ENCODE results near the gene TTC21A.

Gene TTC21A

GRCh38 chr3:39128951-39129350 lies 21.5 kb downstream of the TTC21A start:
- no peak for DNase-seq (ENCODE audit: low read depth, low spot score)
- in situ Hi-C loops (cut with HindIII; ENCODE audit: low sequenced_read_pairs): no loop called here
- TF ChIP-seq, protein P1, sequence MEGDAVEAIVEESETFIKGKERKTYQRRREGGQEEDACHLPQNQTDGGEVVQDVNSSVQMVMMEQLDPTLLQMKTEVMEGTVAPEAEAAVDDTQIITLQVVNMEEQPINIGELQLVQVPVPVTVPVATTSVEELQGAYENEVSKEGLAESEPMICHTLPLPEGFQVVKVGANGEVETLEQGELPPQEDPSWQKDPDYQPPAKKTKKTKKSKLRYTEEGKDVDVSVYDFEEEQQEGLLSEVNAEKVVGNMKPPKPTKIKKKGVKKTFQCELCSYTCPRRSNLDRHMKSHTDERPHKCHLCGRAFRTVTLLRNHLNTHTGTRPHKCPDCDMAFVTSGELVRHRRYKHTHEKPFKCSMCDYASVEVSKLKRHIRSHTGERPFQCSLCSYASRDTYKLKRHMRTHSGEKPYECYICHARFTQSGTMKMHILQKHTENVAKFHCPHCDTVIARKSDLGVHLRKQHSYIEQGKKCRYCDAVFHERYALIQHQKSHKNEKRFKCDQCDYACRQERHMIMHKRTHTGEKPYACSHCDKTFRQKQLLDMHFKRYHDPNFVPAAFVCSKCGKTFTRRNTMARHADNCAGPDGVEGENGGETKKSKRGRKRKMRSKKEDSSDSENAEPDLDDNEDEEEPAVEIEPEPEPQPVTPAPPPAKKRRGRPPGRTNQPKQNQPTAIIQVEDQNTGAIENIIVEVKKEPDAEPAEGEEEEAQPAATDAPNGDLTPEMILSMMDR (IDR thresholded peaks at IDR 0.05; ENCODE audit: low read depth, low read length): no peak
- no peak overlapping the region for H3K4me3 ChIP-seq (ENCODE audit: low read depth, low read length)

DNA sequence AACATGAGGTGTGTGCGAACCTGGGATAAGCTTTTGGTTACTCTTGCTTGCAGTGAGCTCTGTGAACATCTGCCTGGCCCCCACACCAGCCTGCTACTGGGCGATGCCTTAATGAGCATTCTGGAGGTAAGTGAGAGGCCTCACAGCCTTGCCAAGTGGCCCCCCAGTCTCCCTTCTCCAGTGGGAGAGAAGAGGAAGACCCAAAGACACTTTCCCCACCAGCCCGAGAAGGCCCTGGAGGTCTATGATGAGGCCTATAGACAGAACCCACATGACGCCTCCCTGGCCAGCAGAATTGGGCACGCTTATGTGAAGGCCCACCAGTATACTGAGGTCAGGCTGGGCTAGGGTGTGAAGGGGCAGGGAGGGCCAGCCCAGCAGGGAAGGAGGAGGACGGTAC lies 22.5 kb downstream of the TTC21A start:
- TF ChIP-seq, protein P1 (IDR thresholded peaks at IDR 0.05; ENCODE audit: low read depth, low read length): no peak
- no peak for DNase-seq (ENCODE audit: low read depth, low spot score)
- H3K4me3 ChIP-seq (ENCODE audit: low read depth, low read length): no peak overlapping the region
- in situ Hi-C loops (cut with HindIII; ENCODE audit: low sequenced_read_pairs): no loop called here

GRCh38 chr3:39130693-39131265 lies 23.3 kb downstream of the TTC21A start:
- TF ChIP-seq, protein P1 (IDR thresholded peaks at IDR 0.05; ENCODE audit: low read depth, low read length): no peak
- H3K4me3 ChIP-seq (ENCODE audit: low read depth, low read length): no peak overlapping the region
- no peak for DNase-seq (ENCODE audit: low read depth, low spot score)
- in situ Hi-C loops (cut with HindIII; ENCODE audit: low sequenced_read_pairs): no loop called here

GRCh38 chr3:39132096-39133092 lies 24.9 kb downstream of the TTC21A start:
- in situ Hi-C loops (cut with HindIII; ENCODE audit: low sequenced_read_pairs): no loop called here
- H3K4me3 ChIP-seq (ENCODE audit: low read depth, low read length): no peak overlapping the region
- no peak for DNase-seq (ENCODE audit: low read depth, low spot score)
- TF ChIP-seq, protein P1 (IDR thresholded peaks at IDR 0.05; ENCODE audit: low read depth, low read length): no peak

GRCh38 chr3:39133093-39133490 lies 25.6 kb downstream of the TTC21A start:
- in situ Hi-C loops (cut with HindIII; ENCODE audit: low sequenced_read_pairs): no loop called here
- TF ChIP-seq, protein P1 (IDR thresholded peaks at IDR 0.05; ENCODE audit: low read depth, low read length): no peak
- no peak overlapping the region for H3K4me3 ChIP-seq (ENCODE audit: low read depth, low read length)
- DNase-seq (ENCODE audit: low read depth, low spot score): no peak

DNA sequence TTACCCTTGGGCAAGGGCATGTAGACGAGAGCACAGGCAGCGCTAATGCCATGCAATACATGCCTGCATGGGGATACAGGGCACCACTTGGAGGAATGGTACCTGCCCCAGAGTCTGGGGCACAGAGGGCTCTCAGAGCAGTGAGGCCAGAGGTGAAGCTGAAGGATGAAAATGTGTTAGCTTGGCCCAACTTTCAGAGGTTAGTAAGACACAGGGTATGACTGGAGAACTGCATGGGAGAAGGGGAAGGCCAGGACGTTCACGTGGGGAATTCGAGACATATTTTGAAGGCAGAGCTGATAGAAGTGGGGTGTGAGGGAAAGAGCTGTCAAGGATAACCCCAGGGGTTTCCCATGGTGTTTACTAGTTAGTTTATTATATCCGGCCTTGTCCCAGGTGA lies 26.3 kb downstream of the TTC21A start:
- in situ Hi-C loops (cut with HindIII; ENCODE audit: low sequenced_read_pairs): no loop called here
- H3K4me3 ChIP-seq (ENCODE audit: low read depth, low read length): no peak overlapping the region
- DNase-seq (ENCODE audit: low read depth, low spot score): no peak
- TF ChIP-seq, protein P1 (IDR thresholded peaks at IDR 0.05; ENCODE audit: low read depth, low read length): no peak
